Common myeloid progenitor, CD34-positive (primary cell): ENCODE data around the gene PREPL.

Experiments used
- CTCF ChIA-PET: fragments of 350-600 bp; sonication (Branson Sonifier 250); formaldehyde crosslinking; loops from one replicate; lab custom pipeline; 2021; ENCODE audit warnings: antibody characterized with exemption; lab: Charles Lee
- POLR2A ChIA-PET: fragments of 350-600 bp; sonication (Branson Sonifier 250); formaldehyde crosslinking; loops from one replicate; lab custom pipeline; 2021; ENCODE audit warnings: antibody characterized with exemption; lab: Charles Lee
- DNase-seq, 3 donors: peaks; one replicate each; pipeline versions ENCODE4 v3.0.0 to v3.0.0-alpha.2; 2013
- H3K27ac ChIP-seq, 2 experiments: 1 replicate in 1 of 2; 2 replicates in 1 of 2; pipeline ENCODE4 v1.7.0; 2013; ENCODE audit warnings: inconsistent platforms in 2 of 2, low read length in 2 of 2, mild to moderate bottlenecking in 2 of 2, low read depth in 1 of 2, moderate library complexity in 1 of 2; ENCODE audit not compliant: severe bottlenecking in 2 of 2, insufficient read depth in 1 of 2, poor library complexity in 1 of 2
- H3K27me3 ChIP-seq, 5 experiments: replicated peaks in 2 of 5; 1 replicate in 3 of 5; 2 replicates in 2 of 5; pipeline versions ENCODE4 v1.6.1 to v1.7.0; 2013; ENCODE audit warnings: low read length in 4 of 5, mild to moderate bottlenecking in 2 of 5, moderate library complexity in 2 of 5, inconsistent platforms in 1 of 5; ENCODE audit not compliant: insufficient read depth in 5 of 5, control insufficient read depth in 4 of 5
- H3K36me3 ChIP-seq, 4 experiments: 1 replicate in 2 of 4; 2 replicates in 2 of 4; pipeline versions ENCODE4 v1.6.1 to v1.7.0; 2013; ENCODE audit warnings: low read length in 3 of 4, control low read depth in 1 of 4, mild to moderate bottlenecking in 1 of 4; ENCODE audit not compliant: control insufficient read depth in 4 of 4, insufficient read depth in 4 of 4
- H3K4me1 ChIP-seq, 4 experiments: 1 replicate in 3 of 4; 2 replicates in 1 of 4; pipeline versions ENCODE4 v1.6.1 to v1.7.1; 2013; ENCODE audit warnings: low read length in 3 of 4, mild to moderate bottlenecking in 3 of 4, control low read depth in 1 of 4, inconsistent platforms in 1 of 4, moderate library complexity in 1 of 4; ENCODE audit not compliant: control insufficient read depth in 4 of 4, insufficient read depth in 4 of 4; ENCODE audit errors: control extremely low read depth in 1 of 4
- H3K4me3 ChIP-seq, 7 experiments: 1 replicate in 4 of 7; 2 replicates in 3 of 7; pipeline versions ENCODE4 v1.5.1 to v1.7.0; 2013; ENCODE audit warnings: mild to moderate bottlenecking in 7 of 7, low read length in 6 of 7, moderate library complexity in 6 of 7, inconsistent platforms in 2 of 7, low read depth in 2 of 7, control low read depth in 1 of 7; ENCODE audit not compliant: insufficient read depth in 4 of 7, control insufficient read depth in 1 of 7; ENCODE audit errors: extremely low read depth in 1 of 7
- H3K9me3 ChIP-seq, 5 experiments: 1 replicate in 4 of 5; 2 replicates in 1 of 5; pipeline versions ENCODE4 v1.6.1 to v1.7.1; 2013; ENCODE audit warnings: low read length in 4 of 5, mild to moderate bottlenecking in 2 of 5, inconsistent platforms in 1 of 5, low read depth in 1 of 5, moderate library complexity in 1 of 5; ENCODE audit not compliant: control insufficient read depth in 4 of 5, insufficient read depth in 2 of 5; ENCODE audit errors: control extremely low read depth in 1 of 5
- WGBS: methylation state at CpG from one replicate; pipeline ENCODE4 v1.1.5; 2013; ENCODE audit not compliant: insufficient coverage; 5-methylcytosine and 5-hydroxymethylcytosine counted together

The PREPL gene

DNA sequence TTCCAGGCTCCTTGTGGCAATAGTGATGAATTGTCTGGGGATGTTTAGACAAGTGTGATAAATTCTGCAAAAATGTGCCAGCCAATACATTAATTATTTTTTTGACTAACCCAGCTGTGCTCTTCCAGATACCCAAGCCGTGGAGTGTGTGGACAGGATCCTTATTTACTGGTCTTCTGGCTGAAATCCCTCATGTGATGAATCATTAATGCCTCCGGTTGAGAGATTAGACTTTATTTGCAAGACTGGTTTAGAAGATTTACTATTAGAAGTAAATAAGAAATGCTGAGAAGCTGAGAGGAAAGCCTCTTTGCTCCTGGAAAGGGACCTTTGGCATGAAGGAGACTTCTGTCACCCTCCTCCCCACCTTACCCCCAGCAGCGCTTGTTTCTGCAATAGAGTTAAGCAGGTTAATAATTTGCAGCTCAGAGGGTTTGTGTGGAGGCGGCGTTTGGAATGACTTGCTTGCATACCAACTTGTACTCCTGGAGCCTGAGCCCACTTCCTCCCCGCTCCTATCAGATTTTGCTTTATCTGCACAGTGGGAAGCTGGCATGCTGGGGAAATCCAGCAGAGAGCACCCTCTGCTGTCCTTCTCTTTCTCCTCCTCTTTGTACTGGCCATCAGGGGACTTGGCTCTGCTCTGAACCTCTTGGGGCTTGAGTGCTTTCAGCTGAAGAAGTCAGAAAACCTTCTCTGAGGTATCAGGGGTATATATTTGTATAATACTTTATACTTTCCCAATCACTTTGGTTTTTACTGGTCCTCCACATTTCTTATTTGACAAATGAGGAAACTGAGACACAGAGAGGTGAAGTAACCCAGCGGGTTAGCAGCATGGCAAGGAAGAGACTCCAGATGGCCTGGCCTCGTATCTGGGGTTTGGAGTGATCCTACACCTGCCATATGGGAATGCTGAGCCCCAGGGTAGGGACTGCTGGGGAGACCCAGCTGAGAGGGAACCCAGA is 69.7 kb downstream of the PREPL start:
- CTCF ChIA-PET: interaction anchor here (1.0 to 1.4 kb wide), 6 partner anchors 12 to 248 kb away, joined by 3 to 6 read pairs (median 3); no protein-coding TSS in a partner anchor
- peaks cover 0 to 5% (median 4%) of the 10 kb centered on the region in 4 experiments for H3K4me1 ChIP-seq
- H3K4me3 ChIP-seq: peak overlapping the region in 1 of 7 experiments; percentile 29
- H3K9me3 ChIP-seq: no peaks in the 10 kb centered on the region
- no peaks in the 10 kb centered on the region for H3K27me3 ChIP-seq
- DNase-seq: peak; percentile 51 to 57 (median 55)
- 79% methylated on average over 2 of the region's 8 CpGs for WGBS
- POLR2A ChIA-PET: no interaction called here
- H3K27ac ChIP-seq: no peak overlapping the region
- H3K36me3 ChIP-seq: no peaks in the 10 kb centered on the region

DNA sequence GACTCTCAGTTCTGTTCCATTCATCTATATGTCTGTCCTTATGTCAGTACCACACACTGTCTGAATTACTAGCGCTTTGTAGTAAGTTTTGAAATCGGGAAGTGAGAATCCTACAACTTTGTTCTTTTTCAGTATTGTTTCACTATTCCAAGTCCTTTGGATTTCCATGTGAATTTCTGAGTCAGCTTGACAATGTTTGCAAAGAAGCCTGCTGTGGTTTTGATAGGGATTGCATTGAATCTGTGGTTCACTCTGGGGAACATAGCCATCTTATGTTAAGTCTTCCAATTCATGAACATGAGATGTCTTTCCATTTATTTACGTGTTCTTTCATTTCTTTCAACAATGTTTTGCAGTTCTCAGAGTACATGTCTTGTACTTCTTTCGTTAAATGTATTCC is 71.0 kb downstream of the PREPL start:
- WGBS: 93% methylated on average over 2 of the region's 4 CpGs
- POLR2A ChIA-PET: no interaction called here
- CTCF ChIA-PET: interaction anchor here (1.0 kb wide), 1 partner anchor 246 kb away, joined by 3 read pairs; no protein-coding TSS in a partner anchor

GRCh38 chr2:44286884-44287638 is 74.2 kb downstream of the PREPL start:
- Histone ChIP-seq H3K27ac (no peak overlapping the region), H3K4me3 (no peak overlapping the region), H3K27me3 (no peaks in the 10 kb centered on the region), H3K4me1 (peaks cover 0 to 5% (median 4%) of the 10 kb centered on the region in 4 experiments), H3K9me3 (no peaks in the 10 kb centered on the region), H3K36me3 (no peaks in the 10 kb centered on the region)
- POLR2A ChIA-PET: no interaction called here
- WGBS: 82% methylated on average over 3 of the region's 6 CpGs
- CTCF ChIA-PET: interaction anchor here (0.7 to 0.8 kb wide), 2 partner anchors 9 to 184 kb away, joined by 3 to 4 read pairs; no protein-coding TSS in a partner anchor
- DNase-seq: no peak

More for the DNA sequence above, 71.0 kb downstream of the PREPL start:
- H3K4me1 ChIP-seq: peaks cover 0 to 5% (median 4%) of the 10 kb centered on the region in 4 experiments
- H3K27me3 ChIP-seq: no peaks in the 10 kb centered on the region
- no peak overlapping the region for H3K4me3 ChIP-seq
- no peaks in the 10 kb centered on the region for H3K36me3 ChIP-seq
- no peak for DNase-seq
- no peaks in the 10 kb centered on the region for H3K9me3 ChIP-seq
- H3K27ac ChIP-seq: no peak overlapping the region

DNA sequence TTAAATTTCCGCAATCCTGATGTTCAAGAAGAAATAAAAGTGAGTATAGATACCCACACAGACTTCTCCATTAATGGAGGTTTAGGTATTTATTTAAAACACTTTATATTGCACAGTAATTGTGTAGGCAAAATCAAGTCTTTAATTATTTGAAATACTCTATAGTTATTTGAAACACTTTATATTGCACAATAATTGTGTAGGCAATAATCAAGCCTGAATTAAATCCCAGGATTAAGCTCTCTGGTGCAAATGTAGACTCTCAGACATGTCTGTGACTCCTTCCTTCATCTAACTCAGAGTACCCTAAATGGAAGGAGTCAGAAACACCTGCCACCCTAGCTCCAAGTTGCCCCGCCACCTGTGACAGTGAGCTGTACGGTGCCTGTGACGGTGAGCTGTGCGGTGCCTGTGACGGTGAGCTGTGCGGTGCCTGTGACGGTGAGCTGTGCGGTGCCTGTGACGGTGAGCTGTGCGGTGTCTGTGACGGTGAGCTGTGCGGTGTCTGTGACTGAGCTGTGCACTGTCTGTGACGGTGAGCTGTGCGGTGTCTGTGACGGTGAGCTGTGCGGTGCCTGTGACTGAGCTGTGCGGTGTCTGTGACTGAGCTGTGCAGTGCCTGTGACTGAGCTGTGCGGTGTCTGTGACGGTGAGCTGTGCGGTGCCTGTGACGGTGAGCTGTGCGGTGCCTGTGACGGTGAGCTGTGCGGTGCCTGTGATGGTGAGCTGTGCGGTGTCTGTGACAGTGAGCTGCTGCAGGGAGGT is 75.0 kb downstream of the PREPL start:
- POLR2A ChIA-PET: no interaction called here
- CTCF ChIA-PET: interaction anchor here (0.6 to 0.8 kb wide), 2 partner anchors 10 to 1705 kb away, joined by 3 to 4 read pairs; no protein-coding TSS in a partner anchor
- 97% methylated on average over 20 of the region's 26 CpGs for WGBS

GRCh38 chr2:44285174-44285573 is 76.1 kb downstream of the PREPL start:
- ChIA-PET CTCF (no interaction called here), POLR2A (no interaction called here)
- Histone ChIP-seq H3K27ac (no peak overlapping the region), H3K9me3 (no peaks in the 10 kb centered on the region), H3K27me3 (no peaks in the 10 kb centered on the region), H3K4me3 (no peak overlapping the region), H3K4me1 (no peaks in the 10 kb centered on the region), H3K36me3 (no peaks in the 10 kb centered on the region)
- DNase-seq: no peak
- WGBS: 97% methylated on average over 5 of the region's 5 CpGs

More for the DNA sequence above, 75.0 kb downstream of the PREPL start:
- H3K4me3 ChIP-seq: no peak overlapping the region
- DNase-seq: no peak
- H3K27ac ChIP-seq: no peak overlapping the region
- H3K9me3 ChIP-seq: no peaks in the 10 kb centered on the region
- H3K4me1 ChIP-seq: no peaks in the 10 kb centered on the region
- H3K27me3 ChIP-seq: no peaks in the 10 kb centered on the region
- no peaks in the 10 kb centered on the region for H3K36me3 ChIP-seq

- no peaks in the 10 kb centered on the region for H3K4me1 ChIP-seq
- ChIA-PET CTCF (interaction anchor here (1.3 kb wide), 1 partner anchor 40 kb away, joined by 3 read pairs; no protein-coding TSS in a partner anchor), POLR2A (no interaction called here)
- WGBS: no CpG with 5 or more reads among the region's 1 CpG
- no peaks in the 10 kb centered on the region for H3K27me3 ChIP-seq
- no peak overlapping the region for H3K4me3 ChIP-seq
- H3K9me3 ChIP-seq: no peaks in the 10 kb centered on the region
- H3K27ac ChIP-seq: no peak overlapping the region
- no peak for DNase-seq
- no peaks in the 10 kb centered on the region for H3K36me3 ChIP-seq
Measured at GRCh38 chr2:44283116-44283666, 78.1 kb downstream of the PREPL start.
